ENCODE results near the gene D2HGDH. TPM values are rescaled to one million over a fixed set of nuclear protein-coding genes. Genes with fewer than 3 reads are reported as not detected.
A peak's percentile ranks its signal among the peaks of the same experiment; 100 is the strongest.
"Not testable (repeated sequence)": the region's sequence is repeated elsewhere in the genome, so short reads cannot be mapped to it uniquely, and the experiment has no call there.

D2HGDH gene
- total and polyA plus RNA-seq, 5 donors, result 16.0 to 22.3 (median 16.9) TPM

DNA sequence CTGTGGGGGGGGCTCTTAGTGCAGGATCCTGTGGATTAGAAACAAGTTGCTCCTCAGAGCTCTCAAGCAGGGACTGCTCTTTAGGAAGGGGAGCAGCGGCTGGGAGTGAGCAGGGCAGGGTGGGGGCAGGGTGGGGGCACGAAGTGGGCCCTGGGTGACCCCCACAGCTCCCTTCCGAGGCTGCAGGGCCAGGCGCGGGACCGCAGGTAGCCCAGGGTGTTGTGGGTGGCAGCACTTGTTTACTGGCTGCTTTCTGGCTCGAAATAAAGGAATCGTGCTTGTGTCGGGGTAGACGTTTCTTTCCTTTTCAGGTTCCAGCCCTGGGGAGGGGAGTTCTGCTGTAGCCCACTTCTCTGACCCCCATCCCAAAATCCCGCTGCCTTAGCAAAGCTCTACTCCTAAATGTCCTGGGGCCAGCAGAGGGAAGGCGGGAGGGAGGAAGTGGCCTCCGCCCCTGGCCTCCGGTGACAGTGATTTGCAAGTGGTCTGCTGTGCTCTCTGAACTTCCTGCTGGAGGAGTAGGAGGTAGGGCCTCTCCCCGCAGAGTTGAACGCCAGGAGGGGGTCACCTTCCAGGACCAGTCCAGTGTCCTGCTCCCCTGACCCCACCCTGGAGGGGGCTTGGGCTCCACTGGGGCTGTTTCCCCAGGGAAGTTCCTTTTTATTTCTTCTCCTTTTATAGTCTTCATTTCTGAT lies 82.8 kb downstream of the D2HGDH start:
- Histone ChIP-seq H3K27ac (ENCODE audit: low read length) (no peak overlapping the region), H3K4me1 (ENCODE audit: control insufficient read depth, insufficient read depth, low read length) (no peaks in the 10 kb centered on the region), H3K27me3 (ENCODE audit: control insufficient read depth, insufficient read depth) (no peaks in the 10 kb centered on the region), H3K9me3 (ENCODE audit: control insufficient read depth, low read length) (no peaks in the 10 kb centered on the region), H3K4me3 (ENCODE audit: low read length) (no peak overlapping the region)
- intact Hi-C loops (cut with DNase I), result no loop called here
- WGBS, result 39% methylated on average over 16 of the region's 16 CpGs
- DNase-seq (peak; percentile 15 to 60 (median 56)), ATAC-seq (no peak)

DNA sequence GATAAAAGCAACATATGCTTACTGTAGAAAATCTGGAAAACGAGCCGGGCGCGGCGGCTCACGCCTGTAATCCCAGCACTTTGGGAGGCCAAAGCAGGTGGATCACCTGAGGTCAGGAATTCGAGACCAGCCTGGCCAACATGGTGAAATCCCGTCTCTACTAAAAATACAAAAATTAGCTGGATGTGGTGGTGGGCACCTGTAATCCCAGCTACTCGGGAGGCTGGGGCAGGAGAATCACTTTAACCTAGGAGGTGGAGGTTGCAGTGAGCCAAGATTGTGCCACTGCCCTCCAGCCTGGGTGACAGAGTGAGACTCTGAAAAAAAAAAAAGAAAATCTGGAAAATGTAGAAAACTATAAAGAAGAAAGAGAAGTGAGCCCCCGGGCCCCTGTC lies 83.4 kb downstream of the D2HGDH start:
- intact Hi-C loops (cut with DNase I); ATAC-seq; H3K4me3 ChIP-seq (ENCODE audit: low read length); DNase-seq; H3K4me1 ChIP-seq (ENCODE audit: control insufficient read depth, insufficient read depth, low read length); H3K27ac ChIP-seq (ENCODE audit: low read length); H3K27me3 ChIP-seq (ENCODE audit: control insufficient read depth, insufficient read depth); H3K9me3 ChIP-seq (ENCODE audit: control insufficient read depth, low read length): not testable (repeated sequence)
- WGBS, result 74% methylated on average over 10 of the region's 10 CpGs

Other genes with a start within 250 kb of the D2HGDH start
- 100 to 1,000 TPM in 1 of 4 donors, 10 to 100 TPM in 3; 84.7 to 112 (median 95.3) TPM for gene STK25, start 226.0 kb upstream of the D2HGDH start, total RNA-seq
- gene STK25, start 226.0 kb upstream of the D2HGDH start, polyA plus RNA-seq, result 116 TPM
- 10 to 100 TPM in 1 of 4 donors, 1 to 10 TPM in 3; 2.8 to 15.0 (median 3.9) TPM for gene BOK, start 175.9 kb upstream of the D2HGDH start, total RNA-seq
- 3.5 TPM for gene BOK, start 175.9 kb upstream of the D2HGDH start, polyA plus RNA-seq
- 100 to 1,000 TPM in 1 of 4 donors, 10 to 100 TPM in 3; 74.2 to 103 (median 90.3) TPM for gene THAP4, start 97.5 kb upstream of the D2HGDH start, total RNA-seq
- 126 TPM for gene THAP4, start 97.5 kb upstream of the D2HGDH start, polyA plus RNA-seq
- gene ATG4B, start 96.9 kb upstream of the D2HGDH start, total RNA-seq, result 10 to 100 TPM; 46.5 to 53.8 (median 47.5) TPM
- 40.3 TPM for gene ATG4B, start 96.9 kb upstream of the D2HGDH start, polyA plus RNA-seq
- gene DTYMK, start 47.8 kb upstream of the D2HGDH start, total RNA-seq, result 10 to 100 TPM in 1 of 4 donors, 1 to 10 TPM in 3; 7.3 to 11.4 (median 9.1) TPM
- 10.9 TPM for gene DTYMK, start 47.8 kb upstream of the D2HGDH start, polyA plus RNA-seq
- gene ING5, start 32.6 kb upstream of the D2HGDH start, total RNA-seq, result 10 to 100 TPM; 20.8 to 21.7 (median 21.0) TPM
- gene ING5, start 32.6 kb upstream of the D2HGDH start, polyA plus RNA-seq, result 25.6 TPM
- gene GAL3ST2, start 42.2 kb downstream of the D2HGDH start, total RNA-seq, result under 1 TPM in 2 of 4 donors, not detected in 2; 0.23 to 0.29 TPM
- gene GAL3ST2, start 42.2 kb downstream of the D2HGDH start, polyA plus RNA-seq, result 0.09 TPM
- 1 to 10 TPM in 1 of 4 donors, under 1 TPM in 2, not detected in 1; 0.17 to 1.4 (median 0.84) TPM for gene NEU4, start 74.6 kb downstream of the D2HGDH start, total RNA-seq
- gene NEU4, start 74.6 kb downstream of the D2HGDH start, polyA plus RNA-seq, result 0.68 TPM
- gene PDCD1, start 124.3 kb downstream of the D2HGDH start, total RNA-seq, result 1 to 10 TPM; 5.2 to 6.8 (median 5.4) TPM
- 7.4 TPM for gene PDCD1, start 124.3 kb downstream of the D2HGDH start, polyA plus RNA-seq
- not detected for gene RTP5, start 135.1 kb downstream of the D2HGDH start, total RNA-seq
- gene RTP5, start 135.1 kb downstream of the D2HGDH start, polyA plus RNA-seq, result 0.05 TPM

All from right cardiac atrium (tissue), 5 donors.